H54 (cell line): ENCODE results near the gene PITPNM1.
"Not testable (repeated sequence)": the region's sequence is repeated elsewhere in the genome, so short reads cannot be mapped to it uniquely, and the experiment has no call there.

Experiments used
- DNase-seq: peaks from one replicate; pipeline ENCODE4 v3.0.0; 2011; ENCODE audit warnings: low spot score, mixed read lengths; ENCODE audit not compliant: insufficient read length
- FAIRE-seq: peaks from 3 replicates; lab custom pipeline; 2011; peaks lifted over from hg19 to GRCh38; lab: Jason Lieb, UNC
- POLR2A ChIP-seq: IDR thresholded peaks from 2 replicates; pipeline ENCODE4 v1.6.1; 2011; ENCODE audit warnings: low read depth, mild to moderate bottlenecking, low read length

PITPNM1 gene

GRCh38 chr11:67493548-67494370, 11.4 kb downstream of the PITPNM1 start:
- FAIRE-seq = no peak
- DNase-seq = no peak

GRCh38 chr11:67492801-67493547, 12.2 kb downstream of the PITPNM1 start:
- FAIRE-seq = no peak

More at GRCh38 chr11:67493548-67494370, 11.4 kb downstream of the PITPNM1 start:
- no peak for TF ChIP-seq POLR2A

GRCh38 chr11:67492069-67492727, 13.0 kb downstream of the PITPNM1 start:
- DNase-seq (no peak), FAIRE-seq (no peak)
- no peak for TF ChIP-seq POLR2A

More at GRCh38 chr11:67492801-67493547, 12.2 kb downstream of the PITPNM1 start:
- no peak for TF ChIP-seq POLR2A
- no peak for DNase-seq

- FAIRE-seq (no peak), DNase-seq (no peak)
Observed at GRCh38 chr11:67491276-67492068, 13.7 kb downstream of the PITPNM1 start.

GRCh38 chr11:67490727-67491065, 14.5 kb downstream of the PITPNM1 start:
- DNase-seq (no peak), FAIRE-seq (no peak)
- TF ChIP-seq POLR2A = no peak

More at GRCh38 chr11:67491276-67492068, 13.7 kb downstream of the PITPNM1 start:
- TF ChIP-seq POLR2A = no peak

GRCh38 chr11:67489885-67490726, 15.1 kb downstream of the PITPNM1 start:
- no peak for TF ChIP-seq POLR2A
- FAIRE-seq (no peak), DNase-seq (no peak)

- no peak for FAIRE-seq
- no peak for TF ChIP-seq POLR2A
Observed at GRCh38 chr11:67489203-67489884, 15.8 kb downstream of the PITPNM1 start.

GRCh38 chr11:67486481-67487195, 18.5 kb downstream of the PITPNM1 start:
- DNase-seq = no peak
- FAIRE-seq = no peak
- no peak for TF ChIP-seq POLR2A

More at GRCh38 chr11:67489203-67489884, 15.8 kb downstream of the PITPNM1 start:
- no peak for DNase-seq

GRCh38 chr11:67485873-67486361, 19.2 kb downstream of the PITPNM1 start:
- DNase-seq, FAIRE-seq: not testable (repeated sequence)

- FAIRE-seq (no peak), DNase-seq (no peak)
- TF ChIP-seq POLR2A = no peak
Observed at GRCh38 chr11:67484847-67485311, 20.3 kb downstream of the PITPNM1 start.

GRCh38 chr11:67483831-67484665, 21.1 kb downstream of the PITPNM1 start:
- DNase-seq (no peak), FAIRE-seq (no peak)
- TF ChIP-seq POLR2A = no peak
